Brain microvascular endothelial cell (primary cell): ENCODE measurements around the gene EXOC6.

ENCODE experiments used
- DNase-seq: peaks from one replicate; pipeline ENCODE4 v3.0.0-alpha.2; 2020
- H3K27ac ChIP-seq: fragments of 250-450 bp; sonication (Bioruptor Pico); 2 replicates; pipeline ENCODE4 v1.5.1; 2020; ENCODE audit warnings: mild to moderate bottlenecking, moderate library complexity
- H3K27me3 ChIP-seq: fragments of 250-450 bp; sonication (Bioruptor Pico); replicated peaks from 2 replicates; pipeline ENCODE4 v1.5.1; 2020; ENCODE audit warnings: mild to moderate bottlenecking
- H3K36me3 ChIP-seq: fragments of 250-450 bp; sonication (Bioruptor Pico); replicated peaks from 2 replicates; pipeline ENCODE4 v1.5.1; 2020; ENCODE audit warnings: mild to moderate bottlenecking
- H3K4me3 ChIP-seq: 2 replicates; pipeline ENCODE4 v1.5.1; 2011; ENCODE audit warnings: low read depth, mild to moderate bottlenecking, control low read depth, low read length, moderate library complexity
- in situ Hi-C: cut with HindIII; loops from 2 replicates; pipeline ENCODE4 v1.10.0; 2017; ENCODE audit warnings: low sequenced_read_pairs, low pct_ligation_motif_present
- TF ChIP-seq, protein P1 (sequence below): IDR thresholded peaks from 2 replicates; pipeline ENCODE4 v1.5.1; 2011; ENCODE audit warnings: low read depth, mild to moderate bottlenecking, moderate library complexity, low read length, control low read depth, inconsistent platforms; ENCODE audit errors: missing control alignments

The EXOC6 gene

GRCh38 chr10:92837456-92837855 lies 10.9 kb upstream of the EXOC6 start:
- no peak for DNase-seq
- TF ChIP-seq, protein P1, sequence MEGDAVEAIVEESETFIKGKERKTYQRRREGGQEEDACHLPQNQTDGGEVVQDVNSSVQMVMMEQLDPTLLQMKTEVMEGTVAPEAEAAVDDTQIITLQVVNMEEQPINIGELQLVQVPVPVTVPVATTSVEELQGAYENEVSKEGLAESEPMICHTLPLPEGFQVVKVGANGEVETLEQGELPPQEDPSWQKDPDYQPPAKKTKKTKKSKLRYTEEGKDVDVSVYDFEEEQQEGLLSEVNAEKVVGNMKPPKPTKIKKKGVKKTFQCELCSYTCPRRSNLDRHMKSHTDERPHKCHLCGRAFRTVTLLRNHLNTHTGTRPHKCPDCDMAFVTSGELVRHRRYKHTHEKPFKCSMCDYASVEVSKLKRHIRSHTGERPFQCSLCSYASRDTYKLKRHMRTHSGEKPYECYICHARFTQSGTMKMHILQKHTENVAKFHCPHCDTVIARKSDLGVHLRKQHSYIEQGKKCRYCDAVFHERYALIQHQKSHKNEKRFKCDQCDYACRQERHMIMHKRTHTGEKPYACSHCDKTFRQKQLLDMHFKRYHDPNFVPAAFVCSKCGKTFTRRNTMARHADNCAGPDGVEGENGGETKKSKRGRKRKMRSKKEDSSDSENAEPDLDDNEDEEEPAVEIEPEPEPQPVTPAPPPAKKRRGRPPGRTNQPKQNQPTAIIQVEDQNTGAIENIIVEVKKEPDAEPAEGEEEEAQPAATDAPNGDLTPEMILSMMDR = no peak
- H3K36me3 ChIP-seq = no peaks in the 10 kb centered on the region

GRCh38 chr10:92839191-92840085 lies 8.9 kb upstream of the EXOC6 start:
- Histone ChIP-seq H3K4me3 (no peak overlapping the region), H3K36me3 (no peaks in the 10 kb centered on the region), H3K27ac (peak overlapping the region; percentile 13), H3K27me3 (no peaks in the 10 kb centered on the region)
- DNase-seq = peak; percentile 60
- in situ Hi-C loops = no loop called here
- TF ChIP-seq, protein P1 = peak; percentile 63

More at GRCh38 chr10:92837456-92837855, 10.9 kb upstream of the EXOC6 start:
- Histone ChIP-seq H3K27me3 (no peaks in the 10 kb centered on the region), H3K27ac (no peak overlapping the region), H3K4me3 (no peak overlapping the region)
- in situ Hi-C loops = no loop called here

DNA sequence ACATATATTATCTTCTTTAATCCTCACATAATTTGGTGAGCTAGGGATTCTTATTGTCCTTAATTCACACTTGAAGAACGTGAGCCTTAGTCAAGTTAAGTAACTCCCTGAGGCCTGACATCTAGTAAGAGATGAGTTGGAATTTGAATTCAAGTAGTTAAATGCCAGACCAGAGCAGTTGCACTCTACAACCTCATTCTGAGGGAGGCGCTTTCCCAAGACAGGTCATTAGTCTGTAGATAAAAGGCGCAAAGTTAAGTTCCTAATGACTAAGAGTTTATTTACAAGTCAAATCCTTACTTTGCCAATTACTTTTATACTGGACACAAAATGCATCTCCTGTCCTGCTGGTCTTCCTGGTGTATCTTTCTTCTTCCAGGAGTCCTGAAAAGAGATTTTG lies 3.6 kb upstream of the EXOC6 start:
- in situ Hi-C loops = no loop called here

DNA sequence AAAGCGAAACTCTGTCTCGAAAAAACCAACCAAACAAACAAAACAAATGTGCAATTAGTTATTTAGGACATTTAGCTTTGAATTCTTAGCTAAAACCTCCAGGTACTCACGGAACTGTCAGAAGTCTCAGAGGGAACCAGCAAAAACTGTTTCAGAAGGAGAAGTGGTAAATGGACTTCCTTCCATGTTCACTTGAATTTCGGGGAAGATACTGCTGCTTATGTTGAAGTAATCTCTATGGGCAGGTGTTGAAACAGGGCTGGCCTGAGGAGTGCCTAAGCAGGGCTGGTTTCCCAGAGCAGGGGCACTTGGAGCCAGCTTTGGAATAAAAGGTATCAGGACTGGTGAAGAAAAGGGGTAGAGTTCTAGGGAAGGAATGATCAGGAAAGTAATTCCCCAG lies 2.4 kb upstream of the EXOC6 start:
- no peak for DNase-seq
- TF ChIP-seq, protein P1 = no peak
- H3K27me3 ChIP-seq = no peaks in the 10 kb centered on the region
- H3K27ac ChIP-seq = no peak overlapping the region
- no peak overlapping the region for H3K4me3 ChIP-seq
- in situ Hi-C loops = no loop called here
- H3K36me3 ChIP-seq = no peaks in the 10 kb centered on the region

More for the DNA sequence above, 3.6 kb upstream of the EXOC6 start:
- Histone ChIP-seq H3K36me3 (no peaks in the 10 kb centered on the region), H3K27ac (no peak overlapping the region), H3K4me3 (no peak overlapping the region), H3K27me3 (no peaks in the 10 kb centered on the region)
- no peak for DNase-seq
- TF ChIP-seq, protein P1 = no peak

GRCh38 chr10:92846344-92846743 lies 2.0 kb upstream of the EXOC6 start:
- H3K27me3 ChIP-seq = no peaks in the 10 kb centered on the region
- no peaks in the 10 kb centered on the region for H3K36me3 ChIP-seq
- no peak for DNase-seq
- no peak overlapping the region for H3K4me3 ChIP-seq
- in situ Hi-C loops = no loop called here
- TF ChIP-seq, protein P1 = no peak
- H3K27ac ChIP-seq = no peak overlapping the region
